ENCODE measurements around the gene SPAG9. TPM values are rescaled to one million over a fixed set of nuclear protein-coding genes. Genes with fewer than 3 reads are reported as not detected.
A peak's percentile ranks its signal among the peaks of the same experiment; 100 is the strongest.
"Not testable (repeated sequence)": the region's sequence is repeated elsewhere in the genome, so short reads cannot be mapped to it uniquely, and the experiment has no call there.

The SPAG9 gene
- total RNA-seq, 2 experiments from 2014 or later: 58.0 to 58.7 TPM

DNA sequence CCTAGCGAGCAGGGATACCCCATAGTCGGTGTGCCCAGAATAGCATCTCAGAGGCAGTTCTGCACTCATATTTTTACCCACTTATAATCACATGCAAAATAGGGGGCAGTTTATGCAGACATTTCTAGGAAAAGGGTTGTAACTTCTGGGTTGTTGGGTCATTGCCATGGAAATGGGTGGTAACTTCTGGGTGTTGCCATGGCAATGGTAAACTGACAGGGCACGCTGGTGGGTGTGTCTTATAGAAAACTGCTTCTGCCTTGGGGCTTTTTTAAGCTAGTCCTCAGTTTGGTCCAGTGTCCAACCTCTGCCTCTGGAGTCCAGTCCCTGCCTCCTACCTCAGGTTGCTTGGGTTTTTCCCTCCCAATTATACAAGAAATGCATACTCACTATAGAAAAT lies 7.4 kb upstream of the SPAG9 start:
- peaks cover 4% of the 10 kb centered on the region for H3K4me1 Mint-ChIP-seq (ENCODE audit: low read depth)
- no peak overlapping the region for H3K27ac Mint-ChIP-seq
- H3K9me3 Mint-ChIP-seq: no peaks in the 10 kb centered on the region
- H3K36me3 Mint-ChIP-seq: no peaks in the 10 kb centered on the region
- no peaks in the 10 kb centered on the region for H3K27me3 Mint-ChIP-seq
- H3K4me3 Mint-ChIP-seq: no peak overlapping the region
- intact Hi-C loops (cut with micrococcal nuclease): no loop called here
- POLR2A ChIA-PET: no interaction called here
- CTCF ChIA-PET: no interaction called here
- DNase-seq: peak; percentile 35

- CTCF ChIA-PET: interaction anchor here (1.7 kb wide), 1 partner anchor 28 kb away, joined by 5 read pairs; the partner anchor contains the start of gene NME1
Observed at GRCh38 chr17:51124640-51125503, 4.2 kb upstream of the SPAG9 start.

GRCh38 chr17:51122473-51123115 lies 1.9 kb upstream of the SPAG9 start:
- DNase-seq: peak; percentile 41
- H3K4me3 Mint-ChIP-seq: peak overlapping the region; percentile 94
- POLR2A ChIA-PET: interaction anchor here (3.1 kb wide), 1 partner anchor 256 kb away, joined by 22 read pairs; the partner anchor contains the start of gene TOB1
- H3K36me3 Mint-ChIP-seq; H3K9me3 Mint-ChIP-seq; H3K27me3 Mint-ChIP-seq; intact Hi-C loops (cut with micrococcal nuclease): not testable (repeated sequence)
- peak overlapping the region; percentile 98 for H3K27ac Mint-ChIP-seq
- CTCF ChIA-PET: interaction anchor here (0.7 to 3.5 kb wide), 2 partner anchors 30 to 31 kb away, joined by 3 to 31 read pairs; partner anchors contain the start of gene NME1
- peaks cover 30% of the 10 kb centered on the region for H3K4me1 Mint-ChIP-seq (ENCODE audit: low read depth)

More at GRCh38 chr17:51124640-51125503, 4.2 kb upstream of the SPAG9 start:
- no peaks in the 10 kb centered on the region for H3K36me3 Mint-ChIP-seq
- H3K9me3 Mint-ChIP-seq: no peaks in the 10 kb centered on the region
- no peak for DNase-seq
- intact Hi-C loops (cut with micrococcal nuclease): no loop called here
- POLR2A ChIA-PET: no interaction called here
- H3K27ac Mint-ChIP-seq: no peak overlapping the region
- H3K27me3 Mint-ChIP-seq: no peaks in the 10 kb centered on the region
- no peak overlapping the region for H3K4me3 Mint-ChIP-seq
- H3K4me1 Mint-ChIP-seq (ENCODE audit: low read depth): peaks cover 15% of the 10 kb centered on the region

GRCh38 chr17:51121620-51122472 lies 1.2 kb upstream of the SPAG9 start:
- peak overlapping the region; percentile 98 for H3K27ac Mint-ChIP-seq
- H3K4me3 Mint-ChIP-seq: peak overlapping the region; percentile 94
- H3K9me3 Mint-ChIP-seq: no peaks in the 10 kb centered on the region
- H3K36me3 Mint-ChIP-seq: no peaks in the 10 kb centered on the region
- H3K4me1 Mint-ChIP-seq (ENCODE audit: low read depth): peaks cover 35% of the 10 kb centered on the region
- ChIA-PET CTCF (interaction anchor here (1.7 to 3.5 kb wide), 2 partner anchors 26 to 31 kb away, joined by 8 to 31 read pairs; partner anchors contain the start of gene NME1), POLR2A (interaction anchor here (2.2 to 3.1 kb wide), 2 partner anchors 31 to 256 kb away, joined by 16 to 22 read pairs; partner anchors contain the start of genes NME1 and TOB1)
- intact Hi-C loops (cut with micrococcal nuclease): loop anchor here (1.0 kb wide), 5 partner anchors 25 to 255 kb away; partner anchors contain the start of genes MBTD1, NME1, NME2 and UTP18
- peak; percentile 95 for DNase-seq
- no peaks in the 10 kb centered on the region for H3K27me3 Mint-ChIP-seq

DNA sequence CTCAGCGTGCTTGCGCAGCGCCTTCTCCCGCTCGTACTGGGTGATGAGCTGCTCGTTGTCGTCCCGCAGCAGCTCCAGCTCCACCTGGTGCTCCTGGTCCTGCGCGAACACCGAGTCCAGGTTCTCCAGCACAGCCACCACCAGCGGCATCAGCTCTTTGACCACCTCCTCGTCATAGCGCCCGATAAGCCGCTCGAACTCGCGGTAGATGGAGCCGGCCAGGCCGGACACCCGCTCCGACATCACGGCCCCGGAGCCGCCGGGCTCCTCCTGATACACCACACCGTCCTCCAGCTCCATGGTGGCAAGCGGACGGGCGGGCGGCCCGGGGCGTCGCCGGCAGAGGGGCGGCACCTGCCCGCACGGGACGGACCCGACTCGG lies 320 bp downstream of the SPAG9 start:
- DNase-seq: peak; percentile 61
- no peaks in the 10 kb centered on the region for H3K36me3 Mint-ChIP-seq
- intact Hi-C loops (cut with micrococcal nuclease): no loop called here
- ChIA-PET POLR2A (interaction anchor here (0.6 to 3.1 kb wide), 4 partner anchors 33 to 401 kb away, joined by 3 to 22 read pairs (median 11); partner anchors contain the start of genes LUC7L3, NME1 and TOB1), CTCF (interaction anchor here (0.8 to 3.5 kb wide), 7 partner anchors 28 to 255 kb away, joined by 3 to 31 read pairs (median 4); partner anchors contain the start of genes NME1 and NME2)
- peak overlapping the region; percentile 94 for H3K27ac Mint-ChIP-seq
- H3K4me3 Mint-ChIP-seq: peak overlapping the region; percentile 85
- H3K4me1 Mint-ChIP-seq (ENCODE audit: low read depth): peaks cover 50% of the 10 kb centered on the region
- no peaks in the 10 kb centered on the region for H3K27me3 Mint-ChIP-seq
- H3K9me3 Mint-ChIP-seq: no peaks in the 10 kb centered on the region

DNA sequence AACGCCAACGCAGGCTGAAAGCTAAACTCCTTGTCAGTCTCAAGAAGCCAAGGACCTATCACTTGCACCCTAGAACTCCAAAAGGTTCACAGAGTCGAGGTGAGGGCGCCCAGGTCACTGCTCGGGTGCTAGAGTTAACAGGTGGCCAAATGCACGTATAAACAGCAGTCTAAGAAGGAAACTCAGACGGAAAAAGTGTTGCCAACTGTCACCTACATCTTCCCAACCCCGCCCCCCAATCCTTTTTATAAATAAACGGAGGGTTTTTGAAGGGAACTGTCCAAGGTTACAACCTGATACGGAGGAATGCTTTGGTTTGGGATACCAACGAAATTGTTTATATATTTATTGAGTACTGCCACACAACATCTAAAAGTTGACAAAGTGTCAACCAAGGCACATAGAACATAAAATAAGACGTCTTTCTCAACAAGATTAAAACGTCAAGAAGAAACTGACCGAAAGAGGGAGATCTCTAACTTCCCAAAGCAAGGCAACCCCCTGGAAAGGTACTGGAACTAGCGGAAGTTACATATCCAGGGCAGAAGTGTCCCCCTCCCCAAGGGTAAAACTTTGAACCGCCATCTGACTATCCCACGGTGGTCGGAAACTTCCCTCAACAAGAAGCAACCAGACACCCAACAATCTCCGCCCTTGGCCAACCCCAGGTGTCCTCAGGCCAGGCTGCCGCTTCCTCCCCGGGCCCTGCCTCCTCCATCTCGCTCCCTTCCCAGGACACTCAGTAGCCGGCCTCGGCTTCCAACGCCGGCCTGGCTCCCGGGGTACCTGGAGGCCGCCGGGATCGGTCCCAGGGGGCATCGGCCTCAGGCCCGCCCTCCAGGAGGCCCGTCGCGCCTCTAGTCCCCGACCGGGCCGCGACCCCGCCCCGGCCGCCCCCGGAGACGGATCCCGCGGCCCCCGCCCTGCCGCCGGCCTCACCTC lies 982 bp downstream of the SPAG9 start:
- no peaks in the 10 kb centered on the region for H3K36me3 Mint-ChIP-seq
- no peaks in the 10 kb centered on the region for H3K9me3 Mint-ChIP-seq
- intact Hi-C loops (cut with micrococcal nuclease): loop anchor here (2.0 kb wide), 1 partner anchor 35 kb away; no protein-coding TSS in a partner anchor
- no peaks in the 10 kb centered on the region for H3K27me3 Mint-ChIP-seq
- peaks cover 55% of the 10 kb centered on the region for H3K4me1 Mint-ChIP-seq (ENCODE audit: low read depth)
- ChIA-PET POLR2A (interaction anchor here (0.6 to 3.1 kb wide), 4 partner anchors 34 to 253 kb away, joined by 4 to 22 read pairs (median 11); partner anchors contain the start of genes NME1 and TOB1), CTCF (interaction anchor here (0.6 to 3.5 kb wide), 8 partner anchors 29 to 255 kb away, joined by 3 to 31 read pairs (median 4); partner anchors contain the start of genes NME1 and NME2)
- DNase-seq: peak; percentile 64
- peak overlapping the region; percentile 85 for H3K4me3 Mint-ChIP-seq
- H3K27ac Mint-ChIP-seq: peak overlapping the region; percentile 94

- H3K36me3 Mint-ChIP-seq: no peaks in the 10 kb centered on the region
- H3K4me1 Mint-ChIP-seq (ENCODE audit: low read depth): peaks cover 55% of the 10 kb centered on the region
- no peak for DNase-seq
- H3K27ac Mint-ChIP-seq: no peak overlapping the region
- no peaks in the 10 kb centered on the region for H3K27me3 Mint-ChIP-seq
- H3K4me3 Mint-ChIP-seq: peak overlapping the region; percentile 85
- ChIA-PET POLR2A (interaction anchor here (0.6 kb wide), 1 partner anchor 36 kb away, joined by 4 read pairs; no protein-coding TSS in a partner anchor), CTCF (interaction anchor here (0.6 to 3.5 kb wide), 2 partner anchors 30 to 34 kb away, joined by 3 to 31 read pairs; partner anchors contain the start of gene NME1)
- intact Hi-C loops (cut with micrococcal nuclease): loop anchor here (2.0 kb wide), 1 partner anchor 34 kb away; no protein-coding TSS in a partner anchor
- no peaks in the 10 kb centered on the region for H3K9me3 Mint-ChIP-seq
Observed at GRCh38 chr17:51118330-51119195, 2.1 kb downstream of the SPAG9 start.

GRCh38 chr17:51115179-51115578 lies 5.5 kb downstream of the SPAG9 start:
- intact Hi-C loops (cut with micrococcal nuclease): no loop called here
- H3K4me3 Mint-ChIP-seq: no peak overlapping the region
- no peaks in the 10 kb centered on the region for H3K9me3 Mint-ChIP-seq
- no peak overlapping the region for H3K27ac Mint-ChIP-seq
- peaks cover 44% of the 10 kb centered on the region for H3K4me1 Mint-ChIP-seq (ENCODE audit: low read depth)
- no peaks in the 10 kb centered on the region for H3K36me3 Mint-ChIP-seq
- ChIA-PET CTCF (interaction anchor here (0.6 to 0.8 kb wide), 3 partner anchors 72 to 146 kb away, joined by 3 to 4 read pairs (median 3); no protein-coding TSS in a partner anchor), POLR2A (interaction anchor here (0.6 to 0.7 kb wide), 3 partner anchors 14 to 172 kb away, joined by 4 to 6 read pairs (median 6); no protein-coding TSS in a partner anchor)
- H3K27me3 Mint-ChIP-seq: no peaks in the 10 kb centered on the region
- DNase-seq: no peak

- peaks cover 29% of the 10 kb centered on the region for H3K4me1 Mint-ChIP-seq (ENCODE audit: low read depth)
- H3K4me3 Mint-ChIP-seq; DNase-seq; H3K36me3 Mint-ChIP-seq; POLR2A ChIA-PET; H3K27me3 Mint-ChIP-seq; H3K9me3 Mint-ChIP-seq; intact Hi-C loops (cut with micrococcal nuclease); H3K27ac Mint-ChIP-seq: not testable (repeated sequence)
- CTCF ChIA-PET: interaction anchor here (1.0 to 1.9 kb wide), 2 partner anchors 56 to 112 kb away, joined by 3 to 5 read pairs; no protein-coding TSS in a partner anchor
Observed at GRCh38 chr17:51112303-51113222, 8.1 kb downstream of the SPAG9 start.
